Kidney tubule cell (primary cell): Measurements from ENCODE around the gene PLXNB3.
"Not testable (repeated sequence)": the region's sequence is repeated elsewhere in the genome, so short reads cannot be mapped to it uniquely, and the experiment has no call there.

Source experiments
- DNase-seq: peaks from one replicate; pipeline ENCODE4 v3.0.0-alpha.2; 2018; ENCODE audit warnings: low spot score

PLXNB3 gene

GRCh38 chrX:153816831-153817690 is 53.0 kb downstream of the PLXNB3 start:
- DNase-seq, result no peak

DNA sequence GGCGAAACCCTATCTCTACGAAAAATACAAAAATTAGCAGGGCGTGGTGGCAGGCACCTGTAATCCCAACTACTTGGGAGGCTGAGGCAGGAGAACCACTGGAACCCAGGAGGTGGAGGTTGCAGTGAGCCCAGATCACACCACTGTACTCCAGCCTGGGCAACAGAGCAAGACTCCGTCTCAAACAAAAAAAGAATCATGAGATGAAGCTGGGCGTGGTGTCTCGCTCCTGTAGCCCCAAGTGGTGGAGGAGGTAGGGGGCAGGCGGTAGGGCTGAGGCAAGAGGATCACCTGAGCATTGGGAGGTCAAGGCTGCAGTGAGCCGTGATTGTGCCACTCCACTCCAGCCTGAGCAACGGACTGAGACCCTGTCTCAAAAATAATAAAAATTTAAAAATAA is 54.0 kb downstream of the PLXNB3 start:
- not testable (repeated sequence) for DNase-seq

DNA sequence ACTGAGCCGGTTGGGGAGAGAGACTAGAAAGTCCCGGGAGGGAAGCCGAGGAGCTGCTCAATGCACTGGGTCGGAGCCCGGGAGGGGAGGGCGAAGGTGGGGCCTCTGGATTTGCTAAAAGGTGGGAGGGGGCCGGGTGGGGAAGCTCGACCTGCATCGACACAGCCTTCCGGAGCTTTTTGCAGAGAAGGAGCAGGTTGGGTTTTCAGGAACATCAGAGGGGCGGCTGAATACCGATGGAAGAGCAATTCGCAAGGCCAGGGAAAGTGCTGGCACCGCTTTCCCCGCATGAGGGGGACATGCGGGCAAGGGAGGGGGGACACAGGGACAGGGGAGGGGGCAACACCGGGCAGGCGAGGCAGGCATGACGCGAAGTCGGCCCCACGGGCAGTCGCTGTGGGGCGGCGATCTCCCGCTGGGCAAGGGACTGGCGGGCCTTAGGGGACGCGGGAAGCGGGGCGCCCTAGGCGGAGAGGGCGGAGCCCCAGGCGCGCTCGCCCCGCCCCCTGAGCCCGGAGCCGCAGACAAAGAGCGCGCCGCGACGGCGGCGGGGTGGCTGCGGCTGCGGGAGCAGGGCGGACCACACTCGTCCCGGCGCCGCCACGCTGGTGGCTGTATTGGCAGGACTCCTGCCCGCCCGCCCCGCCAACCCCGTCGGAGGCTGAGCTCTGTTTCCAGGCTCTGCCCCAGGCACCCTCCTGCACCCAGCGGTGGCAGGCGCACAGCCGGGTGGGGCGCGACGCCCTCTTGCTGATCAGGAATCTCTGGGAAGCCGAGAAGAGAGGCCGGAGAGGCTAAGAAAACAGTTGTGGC is 54.7 kb downstream of the PLXNB3 start:
- DNase-seq, result peak; percentile 3

DNA sequence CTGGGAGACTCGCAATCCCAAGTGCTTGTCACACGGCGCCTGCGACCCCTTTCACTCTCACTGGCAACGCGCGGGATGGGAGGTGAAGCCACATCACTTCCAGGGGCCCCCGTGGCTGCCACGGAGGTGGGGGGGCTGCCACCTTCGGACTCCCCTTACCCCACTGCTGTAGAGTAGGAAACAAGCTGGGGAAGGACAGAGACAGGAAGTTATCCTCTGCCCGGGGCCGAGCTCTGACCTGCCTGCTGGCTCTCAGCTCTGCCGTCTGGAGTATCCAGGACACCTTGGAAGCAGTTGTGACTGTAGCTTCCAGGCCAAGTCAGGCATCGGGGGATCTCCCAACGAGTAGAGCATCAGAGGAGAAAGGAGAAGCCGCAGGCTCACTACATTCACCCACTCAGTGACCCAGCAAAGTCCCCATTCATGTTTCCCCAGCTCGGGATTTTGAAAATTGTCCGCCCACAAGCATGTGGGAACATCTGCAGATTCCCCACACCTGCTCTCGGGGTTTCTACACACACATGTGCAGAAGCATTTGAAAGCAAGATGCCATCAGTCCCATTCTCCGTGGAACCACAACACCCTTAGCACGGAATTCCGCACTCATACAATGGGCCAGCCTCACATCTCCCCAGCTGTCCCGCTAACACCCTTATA is 55.5 kb downstream of the PLXNB3 start:
- DNase-seq, result no peak

DNA sequence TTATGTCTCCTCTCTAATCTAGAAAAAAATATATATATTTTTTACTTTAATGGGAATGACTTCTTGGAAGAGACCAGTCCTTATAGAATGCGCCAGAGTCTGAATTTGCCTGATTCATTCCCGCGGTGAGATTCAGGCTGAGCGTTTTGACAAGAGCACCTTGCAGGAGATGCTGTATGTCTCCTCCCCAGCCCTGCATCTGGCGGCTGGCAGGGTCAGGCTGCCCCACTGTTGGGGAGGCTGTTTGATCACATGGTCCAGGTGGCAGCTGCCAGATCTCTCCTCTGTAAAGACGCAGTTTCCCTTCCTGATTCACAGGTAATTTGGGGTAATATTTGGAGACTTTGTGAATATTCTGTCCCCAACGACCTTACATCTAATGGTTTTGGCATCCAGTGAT is 56.6 kb downstream of the PLXNB3 start:
- DNase-seq, result no peak

GRCh38 chrX:153821066-153821465 is 57.0 kb downstream of the PLXNB3 start:
- no peak for DNase-seq

GRCh38 chrX:153824348-153824747 is 60.3 kb downstream of the PLXNB3 start:
- DNase-seq, result no peak

GRCh38 chrX:153825042-153825441 is 61.0 kb downstream of the PLXNB3 start:
- no peak for DNase-seq
